Measurements from ENCODE around the gene DRAXIN.

DRAXIN gene

DNA sequence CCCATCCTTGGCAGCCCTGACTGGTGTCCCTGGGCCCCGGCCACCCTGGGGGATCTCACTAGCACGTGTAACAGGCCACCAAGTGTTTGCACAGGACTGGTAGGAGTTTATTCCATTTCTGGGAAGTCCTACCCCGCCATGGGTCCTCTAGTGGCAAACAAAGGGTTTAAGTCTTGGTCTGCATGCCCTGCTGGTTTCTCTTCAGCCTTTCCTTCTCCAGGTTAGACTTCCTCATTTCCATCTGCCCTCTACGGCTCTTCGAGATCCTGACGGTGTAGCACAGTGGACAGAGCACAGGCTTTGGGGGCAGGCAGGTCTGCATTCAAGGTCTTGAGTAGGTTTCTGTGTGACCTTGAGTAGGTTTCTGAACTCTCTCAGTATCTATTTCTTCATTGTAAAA lies 47.3 kb downstream of the DRAXIN start:
- DNase-seq = no peak

DNA sequence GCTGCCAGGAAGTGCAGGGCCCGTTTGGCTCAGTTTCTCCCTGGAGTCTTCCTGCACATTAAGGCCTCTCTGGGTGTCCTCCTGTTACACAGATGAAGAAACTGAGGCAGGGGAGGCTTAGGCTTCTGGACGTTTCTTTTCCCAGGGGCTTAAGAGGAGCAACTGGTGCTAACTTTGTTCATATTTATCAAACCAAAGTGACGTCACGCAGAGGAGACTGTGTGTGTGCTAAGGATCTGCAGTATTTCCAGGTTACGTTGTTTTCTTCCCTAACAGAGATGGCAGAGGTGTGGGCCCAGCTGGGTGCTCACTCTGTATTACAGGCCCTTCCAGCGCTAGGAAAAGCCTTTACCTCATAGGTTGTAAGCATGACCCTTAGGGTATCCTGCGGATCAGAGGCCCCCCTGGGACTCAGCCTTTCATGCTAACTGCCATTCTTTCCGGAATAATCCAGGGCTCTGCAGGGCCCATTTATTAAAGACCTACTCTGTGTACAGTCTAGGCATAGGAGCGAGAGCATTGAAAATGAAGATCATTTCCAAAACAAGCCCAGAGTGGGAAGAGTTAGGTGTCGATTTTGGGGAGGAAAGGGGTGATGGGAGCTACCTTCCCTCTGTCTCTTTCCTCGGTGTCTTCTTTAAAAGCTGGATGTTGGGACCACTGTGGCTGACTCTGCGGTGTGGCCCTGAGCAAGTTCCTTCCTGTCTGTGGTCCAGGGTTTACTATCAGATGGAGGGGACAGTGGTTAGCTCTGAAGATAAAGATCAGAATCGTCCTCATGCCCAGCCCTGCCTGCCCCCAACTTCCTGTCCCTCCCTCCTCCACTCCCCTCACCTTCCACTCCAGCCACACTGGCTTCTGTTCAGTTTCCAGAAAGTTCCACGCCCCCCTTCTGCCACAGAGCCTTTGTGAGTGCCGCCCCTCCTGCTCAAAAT lies 49.0 kb downstream of the DRAXIN start:
- no peak for DNase-seq

DNA sequence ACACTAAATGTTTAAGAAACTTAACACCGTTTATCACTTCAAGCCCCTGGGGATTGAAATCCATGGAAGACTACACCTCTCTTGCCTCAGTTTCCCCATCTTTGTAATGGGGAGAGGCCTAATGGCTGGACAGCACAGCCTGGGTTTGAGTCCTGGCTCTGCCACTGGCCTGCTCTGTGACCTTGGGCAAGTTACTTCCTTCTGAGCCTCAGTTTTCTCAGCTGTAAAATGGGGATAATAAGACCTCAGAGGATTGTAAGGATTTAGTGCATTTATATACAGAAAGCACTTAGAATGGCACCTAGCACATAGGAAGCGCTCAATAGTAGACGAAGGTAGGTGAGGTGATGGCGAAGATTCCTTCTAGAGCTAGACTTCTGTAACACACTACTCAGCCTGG lies 50.0 kb downstream of the DRAXIN start:
- DNase-seq = no peak

DNA sequence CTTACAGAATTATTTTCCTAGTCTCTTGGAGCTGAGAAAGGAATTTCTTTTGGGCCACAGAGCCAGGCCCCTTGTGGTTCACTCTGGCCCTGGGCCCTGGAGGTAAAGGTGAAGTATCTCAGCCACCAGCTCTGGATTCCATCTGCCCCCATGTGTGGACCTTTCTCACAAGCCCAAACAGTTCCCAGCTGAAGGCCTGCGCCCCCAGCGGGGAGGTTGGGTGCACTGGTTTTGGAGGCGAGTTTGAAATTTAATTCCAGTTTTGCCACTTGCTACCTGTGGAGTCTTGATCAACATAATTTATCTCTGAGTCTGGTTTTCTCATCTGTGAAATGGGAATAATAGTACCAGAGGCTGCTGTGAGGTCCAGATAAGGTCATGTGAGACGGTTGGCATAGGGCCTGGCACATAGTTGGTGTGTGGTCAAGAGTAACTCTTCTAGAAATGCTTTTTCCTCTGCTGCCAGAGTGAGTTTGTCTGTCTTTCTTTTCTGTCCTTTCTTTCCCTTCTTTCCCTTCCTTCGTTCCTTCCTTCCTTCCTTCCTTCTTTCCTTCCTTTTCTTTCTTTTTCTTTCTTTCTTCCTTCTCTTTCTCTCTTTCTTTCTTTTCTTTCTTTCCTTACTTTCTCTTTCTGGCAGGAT lies 50.5 kb downstream of the DRAXIN start:
- peak; percentile 60 for DNase-seq

DNA sequence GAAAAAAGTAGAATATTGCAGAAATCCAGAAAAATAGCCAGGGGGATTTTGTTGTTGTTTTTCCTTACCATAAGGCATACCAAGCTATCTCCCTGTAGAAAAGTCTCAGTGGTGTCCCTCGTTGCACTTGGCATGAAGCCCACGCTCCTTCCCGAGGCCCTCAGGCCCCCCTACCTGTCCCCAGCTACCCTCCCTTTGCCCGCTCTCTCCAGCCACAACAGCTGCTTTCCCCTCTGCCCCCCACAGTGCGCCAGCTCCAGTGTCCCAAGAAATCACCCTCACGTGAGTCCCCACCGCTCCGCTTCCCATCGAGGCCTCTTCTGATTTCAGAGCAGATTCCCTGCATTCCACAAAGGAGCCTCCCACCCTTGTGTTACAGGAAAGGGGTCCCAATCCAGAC lies 52.8 kb downstream of the DRAXIN start:
- no peak for DNase-seq

DNA sequence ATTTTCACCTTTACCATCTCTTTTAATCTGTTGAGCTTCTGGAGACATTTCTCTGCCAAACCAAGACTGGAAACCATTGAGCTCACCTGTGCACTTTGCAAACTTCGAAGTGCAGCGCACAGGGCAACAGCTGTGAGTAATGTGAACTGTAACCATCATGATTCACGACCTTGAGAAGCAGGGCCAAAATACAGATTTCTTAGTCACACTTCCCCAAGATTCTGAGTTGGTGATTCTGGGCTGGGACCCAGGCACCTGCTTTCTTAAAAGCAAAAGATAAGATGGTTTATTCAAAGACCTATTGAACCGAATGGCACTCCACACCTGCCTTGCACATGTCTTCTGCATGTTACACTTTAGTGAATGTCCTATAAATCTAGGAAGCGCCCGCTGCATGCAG lies 54.6 kb downstream of the DRAXIN start:
- no peak for DNase-seq

DNA sequence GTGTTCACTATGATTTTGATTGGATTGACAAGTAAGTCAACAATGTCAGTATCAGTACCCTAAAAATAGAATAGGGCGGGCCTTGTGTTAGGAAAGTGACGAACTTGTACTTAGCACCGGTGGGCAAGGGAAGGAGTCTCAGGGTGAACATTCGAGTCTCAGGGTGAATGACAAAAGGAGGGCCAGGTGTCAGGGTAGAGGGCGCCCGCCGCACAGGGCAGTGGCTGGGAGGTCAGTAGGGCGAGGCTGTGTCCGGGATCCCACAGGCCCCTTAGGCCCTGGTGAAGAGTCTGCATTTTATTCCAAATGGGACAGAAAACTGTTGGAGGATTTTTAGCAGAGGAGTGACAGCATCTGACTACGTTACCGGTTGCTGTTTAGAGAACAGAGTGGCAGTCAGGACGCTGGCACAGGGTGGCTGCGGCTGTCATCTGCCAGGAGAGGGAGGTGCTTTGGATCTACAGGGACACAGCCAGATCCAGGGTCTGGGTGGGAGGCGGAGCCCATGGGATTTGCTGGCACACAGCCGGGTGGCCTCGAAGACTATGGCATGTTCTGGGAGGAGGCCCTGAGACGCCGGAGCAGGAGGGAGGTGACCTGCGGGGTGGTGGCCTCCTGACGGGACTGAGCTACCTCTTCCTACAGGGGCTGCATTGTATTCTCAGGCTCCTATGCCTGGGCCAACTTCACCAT lies 55.4 kb downstream of the DRAXIN start:
- peak; percentile 51 for DNase-seq

DNA sequence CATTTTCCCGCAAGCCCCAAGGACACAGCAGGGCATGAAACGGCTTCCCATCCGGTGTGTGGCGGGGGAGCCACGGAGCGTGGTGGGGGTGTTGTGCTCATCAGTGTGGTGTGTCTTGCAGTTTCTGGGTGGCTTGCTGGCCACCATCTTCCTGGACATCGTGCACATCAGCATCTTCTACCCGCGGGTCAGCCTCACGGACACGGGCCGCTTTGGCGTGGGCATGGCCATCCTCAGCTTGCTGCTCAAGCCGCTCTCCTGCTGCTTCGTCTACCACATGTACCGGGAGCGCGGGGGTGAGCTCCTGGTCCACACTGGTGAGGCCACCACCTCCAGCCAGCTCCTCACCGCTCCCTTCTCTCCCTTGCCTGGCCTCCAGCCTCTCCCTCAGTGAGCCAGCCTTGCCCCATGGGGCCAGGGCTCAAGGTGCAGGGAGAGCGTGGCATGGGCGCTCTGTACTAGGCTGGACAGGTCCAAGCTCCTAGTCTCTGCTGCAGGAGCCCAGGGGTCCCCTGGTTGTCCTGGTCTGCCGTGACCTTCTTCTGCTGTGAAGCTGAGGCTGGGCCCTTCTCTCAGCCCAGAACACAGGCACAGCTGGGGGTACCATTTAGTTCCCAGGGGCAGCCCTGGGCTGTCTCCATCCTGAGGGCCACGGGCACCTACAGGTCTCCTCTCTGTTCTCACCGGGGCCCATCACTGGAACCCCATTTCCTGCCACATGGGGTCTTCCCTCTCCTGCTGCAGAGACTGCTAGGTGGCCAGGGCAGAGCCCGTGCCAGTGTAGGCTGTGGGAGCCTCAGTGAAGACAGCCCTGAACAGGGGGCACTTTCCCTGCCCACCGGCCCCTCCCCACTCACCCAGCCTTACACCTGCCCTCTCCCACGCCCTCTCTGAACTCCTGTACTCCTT lies 57.0 kb downstream of the DRAXIN start:
- peak; percentile 50 for DNase-seq

DNA sequence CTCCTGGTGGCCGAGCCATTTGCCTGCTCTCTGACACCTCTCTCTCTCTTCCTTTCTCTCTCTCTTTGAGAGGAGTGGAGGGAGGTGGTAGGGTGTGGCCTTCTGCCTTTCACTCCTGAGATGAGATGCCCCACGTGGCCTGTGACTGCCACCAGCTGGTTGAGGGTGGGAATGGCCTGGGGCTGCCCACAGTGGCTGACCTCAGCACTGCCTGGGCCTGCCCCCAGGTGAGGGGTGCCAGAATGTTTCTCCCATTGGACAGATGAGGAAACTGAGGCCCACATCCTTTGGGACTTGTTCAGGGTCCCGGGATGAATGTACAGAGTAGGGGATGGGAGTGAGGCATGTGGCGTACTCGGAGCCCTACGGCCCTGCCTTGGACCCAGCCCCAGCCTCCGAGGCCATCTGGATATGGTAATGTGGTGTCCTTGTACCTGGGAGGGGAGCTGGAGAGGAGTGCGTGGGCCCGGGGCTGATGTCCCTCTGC lies 57.7 kb downstream of the DRAXIN start:
- peak; percentile 76 for DNase-seq

DNA sequence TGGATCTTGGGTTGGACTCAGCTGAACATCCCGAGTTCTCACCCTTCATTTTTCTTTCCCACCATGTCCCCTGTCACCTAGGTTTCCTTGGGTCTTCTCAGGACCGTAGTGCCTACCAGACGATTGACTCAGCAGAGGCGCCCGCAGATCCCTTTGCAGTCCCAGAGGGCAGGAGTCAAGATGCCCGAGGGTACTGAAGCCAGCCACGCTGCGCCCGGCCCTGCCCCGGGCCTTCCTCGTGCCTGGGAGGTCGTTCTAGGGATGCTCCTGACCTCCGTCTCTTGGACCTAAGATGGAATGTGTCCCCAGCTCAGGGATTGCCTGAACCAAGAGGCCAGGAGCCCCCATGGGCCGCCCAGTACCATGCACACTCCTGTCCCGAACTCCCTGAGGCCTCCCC lies 58.5 kb downstream of the DRAXIN start:
- peak; percentile 41 for DNase-seq

DNA sequence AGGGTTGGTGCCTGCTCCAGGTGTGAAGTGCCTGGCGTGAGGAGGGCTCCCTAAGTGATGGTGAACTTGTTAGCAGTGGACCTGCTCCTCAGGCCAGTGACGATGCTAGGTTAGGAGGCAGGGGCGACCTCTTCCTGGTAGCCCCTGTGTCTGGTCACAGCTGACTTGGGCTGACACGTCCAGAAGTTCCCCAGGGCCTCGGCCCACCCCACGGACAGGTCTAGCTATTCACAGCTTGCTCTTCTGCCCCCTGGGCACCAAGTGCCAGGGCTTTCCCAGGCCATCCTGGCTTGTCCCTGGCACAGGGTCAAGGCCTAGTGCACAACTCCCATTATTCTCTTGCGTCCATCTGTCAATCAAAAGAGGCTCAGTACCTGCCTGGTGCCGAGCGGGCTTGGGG lies 59.6 kb downstream of the DRAXIN start:
- DNase-seq = peak; percentile 40

DNA sequence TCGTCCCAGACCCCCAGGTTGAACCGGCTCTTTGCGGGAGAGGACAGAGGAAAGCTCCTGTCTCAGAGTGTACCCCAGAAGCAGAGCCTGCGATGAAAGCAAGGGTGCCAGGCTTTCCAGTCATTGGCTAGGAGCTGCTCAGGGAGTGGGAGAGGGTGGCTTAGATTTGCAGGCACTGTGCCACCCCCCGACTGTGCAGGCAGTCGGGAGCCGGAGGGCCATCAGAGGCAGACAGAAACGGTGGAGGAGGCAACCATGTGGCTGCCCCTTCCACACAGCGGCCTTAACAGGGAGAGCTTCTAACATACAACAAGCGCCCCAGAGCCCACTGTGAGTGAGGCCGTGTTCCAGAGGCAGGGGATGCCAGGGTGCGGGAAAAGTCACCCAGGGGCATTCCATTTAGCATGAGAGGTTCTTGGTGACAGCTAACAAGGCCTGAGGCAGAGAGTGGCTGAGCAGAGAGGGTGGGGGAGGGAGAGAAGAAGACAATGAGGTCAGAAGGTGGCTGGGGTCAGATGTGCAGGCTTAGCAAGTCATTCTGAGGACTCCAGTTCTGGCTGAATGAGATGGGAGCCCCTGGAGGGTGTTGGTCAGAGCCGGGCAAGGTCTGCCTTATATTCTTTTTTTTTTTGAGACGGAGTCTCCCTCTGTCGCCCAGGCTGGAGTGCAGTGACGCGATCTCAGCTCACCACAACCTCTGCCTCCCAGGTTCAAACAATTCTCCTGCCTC lies 61.0 kb downstream of the DRAXIN start:
- peak; percentile 87 for DNase-seq

DNA sequence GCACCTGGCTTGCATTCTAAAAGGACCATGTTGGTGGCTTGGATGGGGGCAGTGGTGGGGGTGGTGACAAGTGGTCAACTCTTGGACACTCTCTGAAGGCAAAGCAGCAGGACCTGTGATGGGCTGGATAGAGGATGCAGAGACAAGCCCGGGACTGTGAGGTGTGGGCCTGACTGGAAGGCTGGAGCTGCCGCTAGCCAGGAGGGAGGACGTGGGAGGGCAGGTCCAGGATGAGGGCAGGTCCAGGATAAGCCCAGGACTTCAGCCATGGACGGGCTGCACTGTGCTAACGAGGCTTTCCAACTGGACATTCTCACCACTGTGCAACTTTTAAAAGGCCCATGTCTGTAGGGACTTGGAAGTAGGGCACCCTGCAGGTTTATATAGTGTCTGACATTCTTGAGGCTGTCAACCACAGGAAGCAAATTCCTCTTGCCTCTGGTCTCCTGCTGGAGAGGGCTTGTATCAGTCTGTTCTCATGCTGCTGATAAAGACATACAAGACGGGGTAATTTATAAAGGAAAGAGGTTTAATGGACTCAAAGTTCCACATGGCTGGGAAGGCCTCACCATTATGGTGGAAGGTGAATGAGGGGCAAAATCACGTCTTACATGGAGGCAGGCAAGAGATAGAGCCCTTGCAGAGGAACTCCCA lies 62.2 kb downstream of the DRAXIN start:
- peak; percentile 66 for DNase-seq

DNA sequence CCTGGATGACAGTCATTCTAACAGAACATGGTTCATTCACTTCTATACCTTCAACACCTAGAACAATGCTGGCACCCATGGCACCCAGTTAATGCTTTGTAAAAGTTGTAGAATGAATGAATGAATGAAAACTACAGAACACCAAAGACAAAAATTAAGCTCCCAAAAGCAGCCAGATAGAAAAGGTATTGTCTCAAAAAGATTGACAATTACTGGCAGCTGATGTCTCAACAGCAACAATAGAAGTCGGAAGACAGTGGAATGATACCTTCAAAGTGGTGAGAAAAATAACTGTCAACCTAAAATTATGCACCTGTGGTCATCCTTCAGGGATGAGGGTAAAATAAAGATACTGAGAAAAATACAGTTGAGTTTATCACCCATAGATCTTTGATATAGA lies 65.5 kb downstream of the DRAXIN start:
- no peak for DNase-seq

DNA sequence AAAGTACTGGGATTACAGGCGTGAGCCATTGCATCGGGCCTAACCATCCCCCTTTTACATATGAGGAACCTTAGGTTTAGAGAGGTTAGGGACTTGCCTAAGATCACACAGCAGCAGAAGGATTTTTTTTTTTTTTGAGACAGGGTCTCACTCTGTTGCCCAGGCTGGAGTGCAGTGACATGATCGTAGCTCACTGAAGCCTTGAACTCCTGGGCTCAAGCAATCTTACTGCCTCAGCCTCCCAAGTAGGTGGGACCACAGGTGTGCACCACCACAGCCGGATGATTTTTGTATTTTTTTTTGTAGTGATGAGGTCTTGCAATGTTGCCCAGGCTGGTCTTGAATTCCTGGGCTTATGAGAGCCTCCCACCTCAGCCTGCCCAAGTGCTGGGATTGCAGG lies 68.3 kb downstream of the DRAXIN start:
- no peak for DNase-seq

DNA sequence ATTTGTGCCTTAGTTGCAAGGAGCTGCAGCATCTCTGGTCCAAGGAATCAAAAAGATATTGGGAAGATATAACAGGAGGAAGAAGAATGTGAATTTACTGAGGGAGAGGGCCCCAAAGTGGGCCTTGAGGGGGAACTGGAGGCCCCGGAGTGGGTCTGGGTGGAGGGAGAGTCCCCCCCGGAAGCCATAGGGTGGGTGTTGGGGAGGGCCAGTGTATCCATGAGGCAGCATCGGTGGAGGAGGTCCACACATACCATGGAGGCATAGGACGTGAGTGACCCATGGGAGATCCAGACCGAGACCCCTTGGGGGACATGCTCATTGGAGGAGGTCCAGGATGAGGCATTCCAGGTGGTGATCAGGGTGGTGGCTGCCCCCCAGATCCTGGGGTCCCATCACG lies 69.8 kb downstream of the DRAXIN start:
- DNase-seq = no peak

DNA sequence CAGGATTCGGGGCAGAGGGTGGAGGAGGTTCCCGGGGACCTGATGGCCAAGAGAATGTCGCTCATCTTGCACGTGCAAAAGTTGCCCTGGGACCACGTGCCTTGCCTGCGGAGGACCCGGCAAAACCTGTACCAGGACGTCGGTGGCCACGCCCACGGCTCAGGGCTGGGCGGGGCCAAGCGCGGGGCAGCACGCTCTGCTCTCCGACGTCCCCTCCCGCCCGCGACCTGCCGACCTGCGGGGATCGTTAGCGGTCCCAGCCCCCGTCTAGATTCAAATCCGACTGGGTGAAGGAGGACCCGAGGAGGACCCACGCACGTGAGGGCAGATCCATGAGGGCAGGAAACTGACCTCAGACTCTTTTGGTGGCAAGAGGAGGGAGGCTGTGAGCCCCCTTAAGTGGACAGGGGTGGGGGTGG lies 70.5 kb downstream of the DRAXIN start, which contains the start of gene C1orf167:
C1orf167 (plus strand) TSS at position 206 of the 419 bp plus-strand sequence. CDS start 2,208 bp downstream, outside the sequence.
- DNase-seq = no peak

DNA sequence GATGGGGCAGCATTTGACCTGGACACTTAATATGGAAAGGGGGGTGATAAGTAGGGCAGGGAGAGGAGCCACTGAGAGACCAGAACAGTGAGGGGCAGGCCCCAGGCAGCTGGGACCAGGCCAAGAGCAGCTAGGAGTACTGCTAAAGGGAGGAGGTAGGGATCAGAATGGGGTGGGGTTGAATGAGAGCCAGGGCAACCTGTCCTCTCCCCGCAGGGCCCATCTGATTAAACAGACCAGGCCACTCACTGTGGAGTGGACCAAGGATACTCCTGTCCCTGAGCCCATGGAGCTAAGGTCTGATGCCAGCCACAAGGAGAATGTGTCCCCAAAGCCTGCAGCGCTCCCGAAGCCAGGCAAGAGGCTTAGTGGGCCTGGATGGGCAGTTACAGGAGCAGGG lies 72.6 kb downstream of the DRAXIN start:
- no peak for DNase-seq

DNA sequence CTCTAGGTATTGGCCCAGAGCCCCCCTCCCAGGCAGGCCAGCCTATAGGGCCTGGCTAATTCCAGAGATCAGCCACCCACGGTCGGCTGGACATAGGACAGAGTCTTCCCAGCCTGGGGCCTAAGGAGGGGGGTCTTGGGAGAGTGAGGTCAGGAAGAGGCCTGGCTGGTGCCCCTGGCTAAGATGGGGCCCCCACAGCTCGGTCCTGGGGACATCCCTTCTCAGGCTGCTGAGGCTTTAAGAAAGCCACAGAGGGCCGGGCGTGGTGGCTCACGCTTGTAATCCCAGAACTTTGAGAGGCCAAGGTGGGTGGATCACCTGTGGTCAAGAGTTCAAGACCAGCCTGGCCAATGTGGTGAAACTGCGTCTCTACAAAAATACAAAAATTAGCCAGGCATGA lies 73.0 kb downstream of the DRAXIN start:
- no peak for DNase-seq

DNA sequence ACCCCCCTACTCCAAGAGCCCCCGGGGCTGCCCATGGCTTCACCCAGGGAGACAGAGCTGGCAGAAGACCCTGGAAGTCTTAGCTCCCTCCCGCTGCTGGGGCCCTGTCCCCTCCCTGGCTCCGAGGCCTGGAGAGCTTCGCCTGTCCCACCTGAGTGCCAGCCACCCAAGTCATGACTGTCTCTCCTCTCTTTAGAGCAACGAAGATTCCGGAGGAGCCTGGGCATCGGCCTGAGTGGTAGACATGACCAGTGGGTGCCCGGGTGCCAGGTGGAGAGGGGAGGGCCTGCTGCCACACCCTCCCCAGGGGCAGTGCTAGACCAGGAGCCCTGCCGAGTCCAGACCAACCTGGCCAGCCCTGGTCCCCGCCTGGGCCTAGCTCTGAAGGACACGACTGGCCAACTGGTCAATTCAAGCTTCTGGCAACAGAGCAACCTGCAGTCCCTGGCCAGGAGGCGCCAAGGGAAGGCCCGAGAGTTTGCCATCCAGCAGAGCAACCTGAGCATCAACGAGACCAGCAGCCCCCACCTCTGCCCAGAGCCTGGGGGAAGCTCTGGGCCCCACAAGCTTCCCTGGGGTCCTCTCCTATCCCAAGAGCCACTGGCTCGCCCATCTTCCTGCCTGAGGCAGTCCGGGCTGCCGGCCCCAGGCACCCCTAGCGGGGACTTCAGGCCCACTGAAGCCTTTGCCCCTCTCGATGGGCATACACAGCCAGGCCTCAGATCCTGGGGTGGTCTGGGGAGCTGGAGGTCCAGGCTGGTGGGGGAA lies 74.3 kb downstream of the DRAXIN start:
- no peak for DNase-seq

Data from islet precursor cell (in vitro differentiated cells).